Mesendoderm (in vitro differentiated cells): ENCODE data around the gene RGS6.

Experiments used
- DNase-seq: peaks from one replicate; pipeline ENCODE4 v3.0.0; 2013
- H2AK5ac ChIP-seq: 2 replicates; pipeline ENCODE4 v1.6.1; 2013; ENCODE audit warnings: low read length, inconsistent platforms
- H2BK120ac ChIP-seq: 2 replicates; pipeline ENCODE4 v1.6.1; 2013; ENCODE audit warnings: low read depth, mild to moderate bottlenecking, low read length, moderate library complexity, mixed read lengths
- H2BK15ac ChIP-seq: replicated peaks from 2 replicates; pipeline ENCODE4 v1.6.1; 2013; ENCODE audit warnings: low read depth, mild to moderate bottlenecking, moderate library complexity
- H2BK5ac ChIP-seq: 2 replicates; pipeline ENCODE4 v1.6.1; 2013; ENCODE audit warnings: low read length, inconsistent platforms
- H3K18ac ChIP-seq: 2 replicates; pipeline ENCODE4 v1.6.1; 2013; ENCODE audit warnings: mild to moderate bottlenecking, low read length, mixed read lengths
- H3K23ac ChIP-seq: one replicate; pipeline ENCODE4 v1.6.1; 2013; ENCODE audit warnings: low read length
- H3K27ac ChIP-seq: 2 replicates; pipeline ENCODE4 v1.5.1; 2013; ENCODE audit warnings: low read depth, mild to moderate bottlenecking, inconsistent platforms, low read length, moderate library complexity
- H3K27me3 ChIP-seq: 2 replicates; pipeline ENCODE4 v1.6.1; 2013; ENCODE audit warnings: low read length, control low read depth, mild to moderate bottlenecking, inconsistent platforms; ENCODE audit not compliant: insufficient read depth, poor library complexity
- H3K36me3 ChIP-seq: 2 replicates; pipeline ENCODE4 v1.6.1; 2013; ENCODE audit warnings: low read length, inconsistent platforms; ENCODE audit not compliant: control insufficient read depth, insufficient read depth
- H3K4ac ChIP-seq: one replicate; pipeline ENCODE4 v1.6.1; 2013; ENCODE audit warnings: low read depth, mild to moderate bottlenecking, low read length, moderate library complexity
- H3K4me1 ChIP-seq: 2 replicates; pipeline ENCODE4 v1.6.1; 2013; ENCODE audit warnings: low read depth, low read length, inconsistent platforms; ENCODE audit not compliant: control insufficient read depth
- H3K4me2 ChIP-seq: 2 replicates; pipeline ENCODE4 v1.6.1; 2013; ENCODE audit warnings: low read length
- H3K4me3 ChIP-seq: 2 replicates; pipeline ENCODE4 v1.5.1; 2013; ENCODE audit warnings: mild to moderate bottlenecking, low read length
- H3K56ac ChIP-seq: one replicate; pipeline ENCODE4 v1.6.1; 2013; ENCODE audit warnings: low read length
- H3K79me1 ChIP-seq: 2 replicates; pipeline ENCODE4 v1.6.1; 2013; ENCODE audit warnings: low read length, inconsistent platforms
- H3K79me2 ChIP-seq: 2 replicates; pipeline ENCODE4 v1.6.1; 2013; ENCODE audit warnings: mild to moderate bottlenecking, low read length; ENCODE audit not compliant: control insufficient read depth, insufficient read depth
- H3K9ac ChIP-seq: 2 replicates; pipeline ENCODE4 v1.6.1; 2013; ENCODE audit warnings: low read length, inconsistent platforms
- H4K5ac ChIP-seq: one replicate; pipeline ENCODE4 v1.6.1; 2013; ENCODE audit warnings: low read length
- H4K8ac ChIP-seq: one replicate; pipeline ENCODE4 v1.6.1; 2013; ENCODE audit warnings: low read depth, mild to moderate bottlenecking, control low read depth, low read length, moderate library complexity
- WGBS: extraction: QIAGEN DNeasy Blood & Tissue Kit; methylation state at CpG from one replicate; pipeline ENCODE4 v1.1.7; 2013; ENCODE audit warnings: low lambda C conversion rate, missing lambda C conversion rate; ENCODE audit not compliant: insufficient coverage; ENCODE audit errors: extremely low coverage; 5-methylcytosine and 5-hydroxymethylcytosine counted together

RGS6 gene

DNA sequence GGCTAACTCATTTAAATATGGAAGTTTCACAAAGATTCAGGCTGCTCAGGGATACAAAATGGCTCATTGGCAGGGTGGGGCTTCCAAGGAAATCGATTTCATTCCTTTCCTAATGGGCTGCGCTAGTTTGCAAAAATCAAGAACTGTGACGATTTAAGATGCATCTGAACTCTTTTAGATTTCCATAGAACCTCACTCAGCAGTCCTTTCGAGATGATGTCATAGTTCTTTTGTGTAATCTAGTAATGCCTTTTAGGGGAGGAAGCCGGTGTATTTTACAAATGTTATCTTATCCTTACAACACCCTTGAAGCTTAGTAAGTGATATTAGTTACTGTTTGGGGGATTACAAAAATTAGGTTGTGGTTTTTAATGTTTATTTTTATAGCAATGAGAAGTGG lies 239.8 kb downstream of the RGS6 start:
- no peak overlapping the region for H3K9ac ChIP-seq
- no peak overlapping the region for H4K5ac ChIP-seq
- no peaks in the 10 kb centered on the region for H3K36me3 ChIP-seq
- no peak overlapping the region for H4K8ac ChIP-seq
- H3K27me3 ChIP-seq: no peaks in the 10 kb centered on the region
- no peak overlapping the region for H3K4ac ChIP-seq
- no peaks in the 10 kb centered on the region for H3K79me2 ChIP-seq
- no peak for DNase-seq
- H3K4me2 ChIP-seq: no peak overlapping the region
- H2BK5ac ChIP-seq: no peak overlapping the region
- H2BK15ac ChIP-seq: no peak overlapping the region
- no peaks in the 10 kb centered on the region for H3K4me1 ChIP-seq
- no peak overlapping the region for H3K4me3 ChIP-seq
- no peak overlapping the region for H3K27ac ChIP-seq
- H2BK120ac ChIP-seq: no peak overlapping the region
- H3K79me1 ChIP-seq: no peaks in the 10 kb centered on the region
- H3K56ac ChIP-seq: no peak overlapping the region
- no peak overlapping the region for H3K23ac ChIP-seq
- H3K18ac ChIP-seq: no peak overlapping the region
- no CpG with 5 or more reads among the region's 5 CpGs for WGBS
- no peak overlapping the region for H2AK5ac ChIP-seq

DNA sequence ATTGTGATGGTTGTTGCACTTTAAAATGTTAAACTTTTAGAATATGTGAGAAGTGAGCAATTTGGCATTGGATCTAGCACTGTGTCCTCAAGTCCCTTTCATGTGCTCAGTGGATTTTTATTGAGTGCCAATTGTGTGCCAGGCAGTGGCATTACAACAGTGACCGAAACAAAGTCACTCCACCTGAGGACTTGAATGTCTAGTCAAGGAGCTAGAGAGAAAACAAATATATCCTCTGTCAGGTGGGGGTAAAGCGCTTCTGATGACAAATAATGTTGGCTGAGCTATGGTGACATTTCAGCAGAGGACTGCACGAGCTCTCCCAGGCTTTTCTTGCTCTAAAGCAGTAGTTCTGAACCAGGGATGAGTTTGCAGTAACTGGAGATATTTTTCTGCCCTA lies 240.4 kb downstream of the RGS6 start:
- H3K56ac ChIP-seq: no peak overlapping the region
- H3K27me3 ChIP-seq: no peaks in the 10 kb centered on the region
- H3K18ac ChIP-seq: no peak overlapping the region
- no peak overlapping the region for H4K5ac ChIP-seq
- H3K9ac ChIP-seq: no peak overlapping the region
- no peak overlapping the region for H3K4me2 ChIP-seq
- H4K8ac ChIP-seq: no peak overlapping the region
- no peak overlapping the region for H3K4me3 ChIP-seq
- no peak for DNase-seq
- H2BK120ac ChIP-seq: no peak overlapping the region
- H3K36me3 ChIP-seq: no peaks in the 10 kb centered on the region
- no peak overlapping the region for H2BK5ac ChIP-seq
- no peaks in the 10 kb centered on the region for H3K4me1 ChIP-seq
- no CpG with 5 or more reads among the region's 3 CpGs for WGBS
- H3K79me2 ChIP-seq: no peaks in the 10 kb centered on the region
- H3K27ac ChIP-seq: no peak overlapping the region
- H3K23ac ChIP-seq: no peak overlapping the region
- H3K4ac ChIP-seq: no peak overlapping the region
- H2AK5ac ChIP-seq: no peak overlapping the region
- no peaks in the 10 kb centered on the region for H3K79me1 ChIP-seq
- H2BK15ac ChIP-seq: no peak overlapping the region

GRCh38 chr14:72173038-72173720 lies 240.9 kb downstream of the RGS6 start:
- no CpG with 5 or more reads among the region's 11 CpGs for WGBS
- no peak overlapping the region for H2BK5ac ChIP-seq
- no peak overlapping the region for H3K27ac ChIP-seq
- H4K5ac ChIP-seq: no peak overlapping the region
- H2AK5ac ChIP-seq: no peak overlapping the region
- no peak overlapping the region for H3K56ac ChIP-seq
- no peak overlapping the region for H2BK15ac ChIP-seq
- H3K4me3 ChIP-seq: no peak overlapping the region
- no peak overlapping the region for H3K23ac ChIP-seq
- no peak overlapping the region for H3K9ac ChIP-seq
- DNase-seq: no peak
- H3K27me3 ChIP-seq: no peaks in the 10 kb centered on the region
- H3K79me1 ChIP-seq: no peaks in the 10 kb centered on the region
- H3K36me3 ChIP-seq: no peaks in the 10 kb centered on the region
- no peaks in the 10 kb centered on the region for H3K4me1 ChIP-seq
- no peaks in the 10 kb centered on the region for H3K79me2 ChIP-seq
- no peak overlapping the region for H3K4ac ChIP-seq
- H3K18ac ChIP-seq: no peak overlapping the region
- H4K8ac ChIP-seq: no peak overlapping the region
- H2BK120ac ChIP-seq: no peak overlapping the region
- no peak overlapping the region for H3K4me2 ChIP-seq

DNA sequence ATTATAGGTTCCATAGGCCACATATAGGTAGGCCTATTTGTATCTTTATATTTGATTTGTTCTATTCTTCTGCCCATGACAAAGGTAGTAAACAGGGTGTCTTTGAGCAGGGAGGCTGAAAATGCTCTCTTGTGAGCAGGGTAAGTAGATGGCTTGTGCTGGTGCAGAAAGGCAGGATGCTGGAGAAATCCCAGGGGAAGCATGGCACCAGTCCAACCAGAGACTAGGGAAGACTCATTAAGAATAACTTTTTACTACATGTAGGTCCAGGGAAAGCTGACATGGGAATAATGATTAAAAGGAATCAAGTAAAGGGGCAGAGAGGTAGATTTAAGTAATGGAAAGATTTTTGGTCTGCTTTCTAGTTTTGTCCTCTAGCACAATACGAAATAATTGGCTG lies 245.0 kb downstream of the RGS6 start:
- Histone ChIP-seq H3K9ac (no peak overlapping the region), H2BK5ac (no peak overlapping the region), H3K56ac (no peak overlapping the region), H3K27me3 (no peaks in the 10 kb centered on the region), H3K23ac (no peak overlapping the region), H3K4me3 (no peak overlapping the region), H3K79me1 (no peaks in the 10 kb centered on the region), H3K4me2 (no peak overlapping the region), H4K8ac (no peak overlapping the region), H3K4me1 (no peaks in the 10 kb centered on the region), H3K4ac (no peak overlapping the region), H3K79me2 (no peaks in the 10 kb centered on the region), H2AK5ac (no peak overlapping the region), H4K5ac (no peak overlapping the region), H2BK120ac (no peak overlapping the region), H3K27ac (no peak overlapping the region), H2BK15ac (no peak overlapping the region), H3K36me3 (no peaks in the 10 kb centered on the region), H3K18ac (no peak overlapping the region)
- no CpG with 5 or more reads among the region's 1 CpG for WGBS
- DNase-seq: no peak

DNA sequence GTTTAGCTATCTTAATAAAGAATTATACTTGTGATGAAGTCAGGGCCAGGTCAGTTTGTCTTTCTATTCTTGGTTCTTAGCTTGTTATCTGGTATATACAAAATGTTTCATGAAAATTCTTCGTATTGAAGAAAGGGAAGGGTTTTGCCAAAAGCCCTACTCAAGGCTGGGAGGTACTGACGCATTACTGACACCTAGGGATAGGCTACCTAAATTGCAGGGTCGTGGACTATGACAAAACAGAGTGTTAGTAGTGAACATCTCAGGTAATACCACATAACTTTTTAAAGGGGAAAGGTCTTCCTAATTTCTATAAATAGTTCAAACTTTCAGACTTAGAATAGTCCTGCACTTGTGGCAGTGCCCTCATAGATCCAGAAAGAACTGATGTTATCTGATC lies 246.3 kb downstream of the RGS6 start:
- Histone ChIP-seq H2BK120ac (no peak overlapping the region), H3K27ac (no peak overlapping the region), H2BK5ac (no peak overlapping the region), H3K4me2 (no peak overlapping the region), H3K4me3 (no peak overlapping the region), H2AK5ac (no peak overlapping the region), H4K5ac (no peak overlapping the region), H3K27me3 (no peaks in the 10 kb centered on the region), H3K79me2 (no peaks in the 10 kb centered on the region), H3K56ac (no peak overlapping the region), H3K36me3 (no peaks in the 10 kb centered on the region), H3K23ac (no peak overlapping the region), H4K8ac (no peak overlapping the region), H2BK15ac (no peak overlapping the region), H3K4ac (no peak overlapping the region), H3K79me1 (no peaks in the 10 kb centered on the region), H3K9ac (no peak overlapping the region), H3K18ac (no peak overlapping the region), H3K4me1 (no peaks in the 10 kb centered on the region)
- peak; percentile 11 for DNase-seq
- no CpG with 5 or more reads among the region's 3 CpGs for WGBS
